ENCODE results near the gene LARGE1. TPM values are rescaled to one million over a fixed set of nuclear protein-coding genes. Genes with fewer than 3 reads are reported as not detected.

The LARGE1 gene
- total and polyA plus RNA-seq, 2 of the 4 experiments (the other 2 are of a cell fraction), result 6.2 to 12.4 TPM

DNA sequence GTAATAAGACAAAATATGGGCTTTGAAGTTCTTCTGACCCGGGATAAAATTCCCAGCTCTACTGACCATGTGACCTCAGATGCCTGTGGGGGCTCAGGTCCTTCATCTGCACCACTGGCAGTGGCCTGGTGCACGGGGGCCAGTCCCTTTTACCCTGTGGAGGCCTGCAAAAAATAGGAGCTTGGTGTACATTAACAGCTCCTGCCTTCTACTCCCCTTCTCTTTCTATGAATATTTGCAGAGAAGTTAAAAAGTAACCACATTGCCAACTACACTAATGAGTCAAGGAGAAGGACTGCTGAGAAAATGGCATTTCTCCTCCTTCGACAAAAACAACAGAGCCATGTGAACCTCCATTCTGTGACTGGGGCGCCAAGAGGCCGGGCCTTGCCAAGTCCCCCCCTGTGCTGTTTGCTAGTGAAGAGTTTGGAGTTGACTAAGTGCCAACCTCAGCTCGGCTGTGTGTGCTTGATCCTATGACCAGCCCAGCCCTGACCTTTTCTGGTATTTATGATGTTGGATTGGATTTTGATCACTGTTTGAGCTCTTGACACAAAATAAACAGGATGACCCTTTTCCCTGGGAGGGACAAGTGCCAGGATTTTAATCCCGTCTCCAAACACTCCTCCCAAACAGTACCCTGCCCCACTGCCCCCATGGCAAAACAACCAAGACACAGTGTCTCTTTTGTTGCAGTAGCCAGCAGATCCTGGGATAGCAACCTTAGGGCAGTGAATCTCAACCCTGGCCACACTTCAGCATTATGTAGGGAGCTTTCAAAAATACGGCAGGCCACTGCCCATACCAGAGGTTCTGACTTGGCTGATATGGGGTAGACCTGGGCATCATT, 380.1 kb downstream of the LARGE1 start (continued):
- no peak for TF ChIP-seq ELK1 (IDR thresholded peaks at IDR 0.05; ENCODE audit: borderline replicate concordance, low read depth, low read length)

- Histone ChIP-seq H3K27ac (ENCODE audit: insufficient read depth, low read length) (no peak overlapping the region), H2AK5ac (ENCODE audit: low read depth, low read length) (no peak overlapping the region), H4K5ac (ENCODE audit: low read depth, low read length) (no peak overlapping the region), H3K18ac (ENCODE audit: low read depth, low read length) (no peak overlapping the region), H3K9me1 (ENCODE audit: insufficient read depth, low read length) (no peaks in the 10 kb centered on the region), H2BK20ac (ENCODE audit: low read depth, low read length) (no peak overlapping the region), H2BK5ac (ENCODE audit: low read depth, low read length, poor library complexity, severe bottlenecking) (no peak overlapping the region), H3K23ac (ENCODE audit: low read depth, low read length) (no peak overlapping the region), H2BK120ac (ENCODE audit: low read depth, low read length) (no peak overlapping the region), H4K20me1 (ENCODE audit: insufficient read depth, low read length) (no peaks in the 10 kb centered on the region), H3K9ac (ENCODE audit: low read depth, low read length) (no peak overlapping the region), H2BK15ac (ENCODE audit: low read depth, low read length) (no peak overlapping the region), H3K4ac (ENCODE audit: low read depth, low read length) (no peak overlapping the region), H3K14ac (replicated peaks; ENCODE audit: low read depth, low read length) (no peak overlapping the region), H3K27me3 (ENCODE audit: control insufficient read depth, insufficient read depth, low read length) (no peaks in the 10 kb centered on the region), H4K91ac (ENCODE audit: insufficient read depth, low read depth, low read length) (no peak overlapping the region), H2AFZ (replicated peaks; ENCODE audit: low read length, poor library complexity) (no peak overlapping the region), H3K9me3 (ENCODE audit: control insufficient read depth, insufficient read depth, low read length) (no peaks in the 10 kb centered on the region), H2AK9ac (replicated peaks; ENCODE audit: low read depth, low read length, poor library complexity) (no peak overlapping the region), H4K8ac (ENCODE audit: low read depth in 2 of 2, low read length in 2 of 2) (no peak overlapping the region), H3K36me3 (ENCODE audit: control insufficient read depth, insufficient read depth, low read length) (no peaks in the 10 kb centered on the region), H3K4me2 (ENCODE audit: low read depth, low read length) (no peak overlapping the region), H3K4me3 (ENCODE audit: insufficient read depth, low read depth, low read length) (no peak overlapping the region), H3K4me1 (ENCODE audit: control insufficient read depth, insufficient read depth, low read length) (peaks cover 3% of the 10 kb centered on the region; the same call in 1 of the 2 replicates), H3K56ac (ENCODE audit: extremely low read depth, insufficient read depth, low read length) (no peak overlapping the region), H3K79me1 (ENCODE audit: low read depth in 1 of 2, low read length in 2 of 2) (no peaks in the 10 kb centered on the region; a peak in 1 of 4 replicates)
- dilution Hi-C loops (cut with HindIII; ENCODE audit: low sequenced_read_pairs, unreplicated experiment), result no loop called here
- no TSS peak for BruUV-seq (replicated peaks)
- WGBS, 2 experiments (ENCODE audit: extremely low coverage in 2 of 2, insufficient read length in 1 of 2), result no CpG with 5 or more reads among the region's 5 CpGs
- DNase-seq (no peak), ATAC-seq (ENCODE audit: low read depth) (no peak)
- ChIA-PET POLR2A (ENCODE audit: unreplicated experiment) (interaction anchor here (0.7 kb wide), 1 partner anchor 361 kb away, joined by 6 read pairs; no protein-coding TSS in a partner anchor), CTCF (interaction anchor here (0.6 kb wide), 1 partner anchor 65 kb away, joined by 6 read pairs; no protein-coding TSS in a partner anchor)
- TF ChIP-seq MAZ (IDR thresholded peaks at IDR 0.05; ENCODE audit: borderline replicate concordance, low read depth, low read length), result no peak
- no peak for TF ChIP-seq MXI1 (IDR thresholded peaks at IDR 0.05; ENCODE audit: borderline replicate concordance, low read depth, low read length)
- TF ChIP-seq RAD21 (IDR thresholded peaks at IDR 0.05; ENCODE audit: low read length), result no peak
- no peak for TF ChIP-seq SMC3 (IDR thresholded peaks at IDR 0.05; ENCODE audit: low read depth, low read length)
- TF ChIP-seq CHD1 (IDR thresholded peaks at IDR 0.05; ENCODE audit: low read depth, low read length), result no peak
- no peak for TF ChIP-seq FOS (IDR thresholded peaks at IDR 0.05; ENCODE audit: low read depth, low read length)
- TF ChIP-seq ELK1 (IDR thresholded peaks at IDR 0.05; ENCODE audit: borderline replicate concordance, low read depth, low read length), result no peak
- TF ChIP-seq NFE2L2 (IDR thresholded peaks at IDR 0.05; ENCODE audit: low read depth, low read length), result no peak
- in situ Hi-C loops (cut with MboI; ENCODE audit: low sequenced_read_pairs), result no loop called here
- intact Hi-C loops (cut with micrococcal nuclease), result no loop called here
These were observed 380.9 kb downstream of the LARGE1 start for GRCh38 chr22:33539202-33539901.

Data from IMR-90 (cell line).